H9 (cell line): ENCODE measurements around the gene CRHR2. TPM values are rescaled to one million over a fixed set of nuclear protein-coding genes. Genes with fewer than 3 reads are reported as not detected.

Experiments used
- DNase-seq: peaks from one replicate; pipeline ENCODE4 v3.0.0-alpha.2; 2017
- H2AFZ ChIP-seq: one replicate; pipeline ENCODE4 v1.6.1; 2013; ENCODE audit warnings: mild to moderate bottlenecking, low read length, control low read depth, moderate library complexity
- H2AK5ac ChIP-seq: 2 replicates; pipeline ENCODE4 v1.6.1; 2013; ENCODE audit warnings: low read length, control low read depth, mixed read lengths; ENCODE audit not compliant: insufficient read length
- H2BK120ac ChIP-seq: one replicate; pipeline ENCODE4 v1.6.1; 2013; ENCODE audit warnings: low read depth, mild to moderate bottlenecking, low read length, control low read depth, inconsistent platforms; ENCODE audit not compliant: poor library complexity, severe bottlenecking
- H2BK12ac ChIP-seq: 2 replicates; pipeline ENCODE4 v1.6.1; 2013; ENCODE audit warnings: low read length, control low read depth, mixed read lengths, low read depth; ENCODE audit not compliant: insufficient read length
- H2BK15ac ChIP-seq: 2 replicates; pipeline ENCODE4 v1.6.1; 2013; ENCODE audit warnings: low read depth, low read length, control low read depth
- H2BK20ac ChIP-seq: one replicate; pipeline ENCODE4 v1.6.1; 2013; ENCODE audit warnings: low read depth, mild to moderate bottlenecking, low read length, control low read depth, inconsistent platforms; ENCODE audit not compliant: poor library complexity, severe bottlenecking
- H2BK5ac ChIP-seq: 2 replicates; pipeline ENCODE4 v1.6.1; 2013; ENCODE audit warnings: low read length, control low read depth, mixed read lengths; ENCODE audit not compliant: insufficient read length
- H3K14ac ChIP-seq: 2 replicates; pipeline ENCODE4 v1.6.1; 2013; ENCODE audit warnings: low read length, control low read depth; ENCODE audit not compliant: insufficient read depth
- H3K18ac ChIP-seq: 2 replicates; pipeline ENCODE4 v1.6.1; 2013; ENCODE audit warnings: low read depth, mild to moderate bottlenecking, mixed read lengths, low read length, control low read depth; ENCODE audit not compliant: insufficient read length
- H3K23ac ChIP-seq: 2 replicates; pipeline ENCODE4 v1.6.1; 2013; ENCODE audit warnings: low read length, control low read depth, mixed read lengths, low read depth; ENCODE audit not compliant: insufficient read length
- H3K23me2 ChIP-seq: 2 replicates; pipeline ENCODE4 v1.6.1; 2013; ENCODE audit warnings: low read depth, mild to moderate bottlenecking, mixed read lengths, low read length, control low read depth; ENCODE audit not compliant: insufficient read length, poor library complexity, severe bottlenecking
- H3K27ac ChIP-seq: 2 replicates; pipeline ENCODE4 v1.5.1; 2013; ENCODE audit warnings: low read length, control low read depth, mixed read lengths, low read depth; ENCODE audit not compliant: insufficient read length
- H3K27me3 ChIP-seq: 2 replicates; pipeline ENCODE4 v1.6.1; 2013; ENCODE audit warnings: low read length, control low read depth, inconsistent platforms; ENCODE audit not compliant: insufficient read depth
- H3K4ac ChIP-seq: 2 replicates; pipeline ENCODE4 v1.6.1; 2013; ENCODE audit warnings: low read depth, mild to moderate bottlenecking, control low read depth, inconsistent platforms, low read length, moderate library complexity
- H3K4me1 ChIP-seq: 2 replicates; pipeline ENCODE4 v1.6.1; 2013; ENCODE audit warnings: low read length, control low read depth, inconsistent platforms; ENCODE audit not compliant: insufficient read depth
- H3K4me2 ChIP-seq: 2 replicates; pipeline ENCODE4 v1.6.1; 2013; ENCODE audit warnings: low read length, control low read depth, mixed read lengths; ENCODE audit not compliant: insufficient read length, insufficient read depth
- H3K56ac ChIP-seq: 2 replicates; pipeline ENCODE4 v1.6.1; 2013; ENCODE audit warnings: low read depth, mild to moderate bottlenecking, mixed read lengths, low read length, control low read depth; ENCODE audit not compliant: insufficient read length
- H3K79me1 ChIP-seq: 2 replicates; pipeline ENCODE4 v1.6.1; 2013; ENCODE audit warnings: low read depth, mild to moderate bottlenecking, moderate library complexity, low read length, control low read depth, inconsistent platforms; ENCODE audit not compliant: insufficient read depth, poor library complexity, severe bottlenecking
- H3K79me2 ChIP-seq: 2 replicates; pipeline ENCODE4 v1.6.1; 2013; ENCODE audit warnings: low read length, control low read depth, inconsistent platforms; ENCODE audit not compliant: insufficient read depth
- H3K9ac ChIP-seq: 2 replicates; pipeline ENCODE4 v1.6.1; 2013; ENCODE audit warnings: low read length, control low read depth, mixed read lengths; ENCODE audit not compliant: insufficient read length; ENCODE audit errors: extremely low read depth
- H3K9me3 ChIP-seq: one replicate; pipeline ENCODE4 v1.6.1; 2013; ENCODE audit warnings: low read depth, low read length, inconsistent platforms; ENCODE audit not compliant: control insufficient read depth
- H3T11ph ChIP-seq: one replicate; pipeline ENCODE4 v1.6.1; 2013; ENCODE audit warnings: mild to moderate bottlenecking, low read length, control low read depth, inconsistent platforms
- H4K20me1 ChIP-seq: one replicate; pipeline ENCODE4 v1.6.1; 2013; ENCODE audit not compliant: control insufficient read depth, insufficient read length, insufficient read depth
- H4K5ac ChIP-seq: 2 replicates; pipeline ENCODE4 v1.6.1; 2013; ENCODE audit warnings: low read depth, mild to moderate bottlenecking, mixed read lengths, low read length, control low read depth; ENCODE audit not compliant: insufficient read length
- H4K8ac ChIP-seq: replicated peaks from 2 replicates; pipeline ENCODE4 v1.6.1; 2013; ENCODE audit warnings: low read length, control low read depth, mixed read lengths, low read depth; ENCODE audit not compliant: insufficient read length
- H4K91ac ChIP-seq: 2 replicates; pipeline ENCODE4 v1.6.1; 2013; ENCODE audit warnings: low read depth, mild to moderate bottlenecking, moderate library complexity, mixed read lengths, low read length, control low read depth; ENCODE audit not compliant: insufficient read length
- H3K27ac Mint-ChIP-seq, 3 experiments: 2 replicates in 2 of 3; 3 replicates in 1 of 3; pipeline ENCODE4 v1.8.0; 2020 to 2021; ENCODE audit warnings: mixed read lengths in 3 of 3, mild to moderate bottlenecking in 1 of 3, moderate library complexity in 1 of 3
- H3K27me3 Mint-ChIP-seq: 2 replicates; pipeline ENCODE4 v1.8.0; 2021; ENCODE audit warnings: low read depth, mild to moderate bottlenecking, moderate library complexity, mixed read lengths
- H3K36me3 Mint-ChIP-seq, 3 experiments: 2 replicates in 2 of 3; 3 replicates in 1 of 3; pipeline ENCODE4 v1.8.0; 2020 to 2021; ENCODE audit warnings: low read depth in 3 of 3, mixed read lengths in 3 of 3; ENCODE audit not compliant: insufficient read depth in 1 of 3
- H3K4me1 Mint-ChIP-seq, 2 experiments: 2 replicates each; pipeline ENCODE4 v1.8.0; 2020; ENCODE audit warnings: mixed read lengths in 2 of 2
- H3K4me3 Mint-ChIP-seq, 2 experiments: 2 replicates in 1 of 2; 3 replicates in 1 of 2; pipeline ENCODE4 v1.8.0; 2020 to 2021; ENCODE audit warnings: mild to moderate bottlenecking in 2 of 2, mixed read lengths in 2 of 2, moderate library complexity in 1 of 2
- H3K9me3 Mint-ChIP-seq, 2 experiments: 2 replicates in 1 of 2; 3 replicates in 1 of 2; pipeline ENCODE4 v1.8.0; 2020; ENCODE audit warnings: mild to moderate bottlenecking in 2 of 2, mixed read lengths in 2 of 2, moderate library complexity in 1 of 2
- CTCF ChIP-seq: fragments of 200-600 bp; sonication (generic); conservative IDR thresholded peaks from 3 replicates; pipeline ENCODE4 v1.8.0; 2021; ENCODE audit warnings: antibody characterized with exemption, mild to moderate bottlenecking
- WGBS: extraction: QIAGEN DNeasy Blood & Tissue Kit; methylation state at CpG from one replicate; pipeline ENCODE4 v1.1.7; 2013; ENCODE audit warnings: missing lambda C conversion rate, low lambda C conversion rate, mixed read lengths; ENCODE audit not compliant: insufficient read length; ENCODE audit errors: extremely low coverage; 5-methylcytosine and 5-hydroxymethylcytosine counted together
- total RNA-seq: library from RNA; stranded (reverse); gene quantifications from 2 replicates; pipeline ENCODE4 v1.2.1, GENCODE V29; 2021

CRHR2 gene
- total RNA-seq, 1 experiment from 2014 or later, result 0.07 TPM

DNA sequence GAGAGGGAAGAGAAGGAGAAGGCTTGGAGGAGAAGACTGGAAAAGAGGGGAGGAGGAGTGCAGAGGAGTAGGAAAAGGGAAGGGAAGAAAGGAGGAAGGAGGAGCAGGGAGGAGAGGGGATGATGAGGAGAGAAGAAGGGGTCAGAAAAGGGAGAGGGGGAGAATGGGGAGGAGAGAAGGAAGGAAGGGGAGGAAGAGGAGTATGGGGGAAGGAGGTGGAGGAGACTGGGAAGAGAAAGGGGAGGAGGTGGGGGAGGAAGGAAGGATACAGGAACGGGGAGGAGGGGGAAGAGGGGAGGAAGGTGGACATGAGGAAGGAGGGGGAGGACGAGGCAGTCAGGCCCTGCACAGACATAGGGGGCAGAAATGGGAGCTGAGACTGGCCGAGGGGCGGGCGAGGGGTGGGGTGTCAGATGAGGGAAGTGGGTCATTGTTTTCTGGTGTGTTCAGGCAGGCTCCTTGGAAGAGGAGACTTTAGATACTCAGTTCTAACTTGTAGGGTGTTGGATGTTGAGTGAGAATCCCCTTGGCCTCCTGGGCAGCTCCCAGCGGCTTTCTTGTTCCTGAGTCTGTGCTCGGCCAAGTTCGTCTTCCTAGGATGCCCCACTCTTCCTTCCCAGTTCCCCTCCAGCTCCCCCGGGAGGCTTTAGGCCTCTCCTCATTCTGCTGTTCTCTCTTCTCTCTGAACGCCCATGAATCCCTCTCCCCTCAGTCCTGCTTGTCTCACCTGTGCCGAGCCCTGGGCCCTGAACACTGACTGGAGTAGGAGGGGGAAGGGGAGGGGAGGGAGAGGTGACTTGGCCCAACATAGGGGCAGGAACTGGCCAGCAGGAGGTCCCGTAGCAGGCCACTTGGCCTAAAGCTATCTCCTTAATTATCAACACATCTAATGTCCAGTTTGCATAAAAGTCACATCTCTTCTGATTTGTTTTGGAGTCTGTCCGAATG is 12.8 kb upstream of the CRHR2 start:
- Mint-ChIP-seq H3K36me3 (no peaks in the 10 kb centered on the region; a peak in 1 of 7 replicates), H3K27ac (no peak overlapping the region), H3K27me3 (peaks cover 13% of the 10 kb centered on the region), H3K9me3 (no peaks in the 10 kb centered on the region), H3K4me1 (peaks cover 20 to 33% of the 10 kb centered on the region in 2 experiments), H3K4me3 (no peak overlapping the region)
- Histone ChIP-seq H2AK5ac (no peak overlapping the region), H3K23me2 (no peaks in the 10 kb centered on the region), H2BK20ac (no peak overlapping the region), H3K4ac (no peak overlapping the region), H3K18ac (no peak overlapping the region), H3K14ac (no peak overlapping the region), H4K91ac (no peak overlapping the region), H3T11ph (no peak overlapping the region), H2BK15ac (no peak overlapping the region), H2AFZ (no peak overlapping the region), H2BK12ac (no peak overlapping the region), H3K79me1 (no peaks in the 10 kb centered on the region), H3K27ac (no peak overlapping the region), H3K79me2 (no peaks in the 10 kb centered on the region), H3K4me2 (no peak overlapping the region), H4K8ac (no peak overlapping the region), H4K20me1 (no peaks in the 10 kb centered on the region), H4K5ac (no peak overlapping the region), H2BK120ac (no peak overlapping the region), H3K56ac (no peak overlapping the region), H3K9me3 (no peaks in the 10 kb centered on the region), H3K9ac (no peak overlapping the region), H3K4me1 (peaks cover 3% of the 10 kb centered on the region; the same call in 1 of the 2 replicates), H3K23ac (no peak overlapping the region), H2BK5ac (no peak overlapping the region), H3K27me3 (no peaks in the 10 kb centered on the region)
- DNase-seq, result peak; percentile 56
- TF ChIP-seq CTCF, result no peak
- no CpG with 5 or more reads among the region's 13 CpGs for WGBS
